HG03439 (cell line): ENCODE measurements around the gene EIF2S3.
A peak's percentile ranks its signal among the peaks of the same experiment; 100 is the strongest.
"Not testable (repeated sequence)": the region's sequence is repeated elsewhere in the genome, so short reads cannot be mapped to it uniquely, and the experiment has no call there.

ENCODE experiments used
- ATAC-seq: cut with Tn5 transposase; IDR thresholded peaks from one replicate; pipeline ENCODE4 v1.9.1; 2021; ENCODE audit warnings: mild to moderate bottlenecking, moderate library complexity; ENCODE audit not compliant: unreplicated experiment

The EIF2S3 gene

DNA sequence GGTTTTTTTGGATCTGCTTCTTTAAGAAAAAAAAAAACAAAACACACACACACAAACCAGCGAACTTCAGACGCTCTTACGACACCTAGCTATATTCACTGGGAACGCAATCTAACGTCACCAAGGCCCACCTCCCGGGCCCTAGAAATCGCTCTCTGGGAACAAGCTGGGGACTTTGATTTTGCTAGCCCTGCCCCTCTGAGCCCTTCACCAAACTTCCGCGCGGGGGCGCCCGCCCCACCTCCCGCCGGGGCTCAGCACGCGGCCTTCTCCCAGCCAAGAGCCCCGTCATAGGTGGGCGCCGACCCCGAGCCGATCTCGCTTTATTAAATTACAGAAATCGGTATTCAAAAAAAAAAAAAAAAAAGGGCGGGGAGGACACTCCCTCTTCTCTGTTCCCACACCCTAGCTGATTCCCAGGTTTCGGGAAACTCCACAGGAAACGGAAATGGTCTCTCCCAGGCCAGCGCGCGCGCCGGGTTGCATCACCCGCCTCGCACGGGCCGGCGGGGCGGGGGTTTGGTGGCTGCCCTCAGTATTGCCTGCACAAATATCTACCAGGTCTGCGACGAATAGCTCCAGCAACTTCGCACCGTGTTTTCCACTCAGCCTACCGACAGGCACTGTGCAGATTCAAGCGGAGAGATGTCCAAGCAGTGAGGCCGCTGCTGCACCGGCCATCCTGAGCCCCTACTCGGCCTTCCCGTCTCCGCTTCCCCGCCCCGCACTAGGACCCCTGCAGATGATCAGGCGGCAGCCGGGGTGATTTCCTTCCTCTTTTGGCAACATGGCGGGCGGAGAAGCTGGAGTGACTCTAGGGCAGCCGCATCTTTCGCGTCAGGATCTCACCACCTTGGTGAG is at the start of gene EIF2S3:
TSS of gene EIF2S3 (plus strand) at position 775 of the 861 bp plus-strand sequence. CDS start at position 788, 13 bp downstream.
- ATAC-seq, result peak; percentile 89

GRCh38 chrX:24005028-24005427 is 49.7 kb upstream of the EIF2S3 start:
- ATAC-seq, result no peak

- ATAC-seq, result no peak
These were observed 48.9 kb upstream of the EIF2S3 start for GRCh38 chrX:24005867-24006266.

- no peak for ATAC-seq
These were observed 42.5 kb upstream of the EIF2S3 start for GRCh38 chrX:24012266-24012665.

DNA sequence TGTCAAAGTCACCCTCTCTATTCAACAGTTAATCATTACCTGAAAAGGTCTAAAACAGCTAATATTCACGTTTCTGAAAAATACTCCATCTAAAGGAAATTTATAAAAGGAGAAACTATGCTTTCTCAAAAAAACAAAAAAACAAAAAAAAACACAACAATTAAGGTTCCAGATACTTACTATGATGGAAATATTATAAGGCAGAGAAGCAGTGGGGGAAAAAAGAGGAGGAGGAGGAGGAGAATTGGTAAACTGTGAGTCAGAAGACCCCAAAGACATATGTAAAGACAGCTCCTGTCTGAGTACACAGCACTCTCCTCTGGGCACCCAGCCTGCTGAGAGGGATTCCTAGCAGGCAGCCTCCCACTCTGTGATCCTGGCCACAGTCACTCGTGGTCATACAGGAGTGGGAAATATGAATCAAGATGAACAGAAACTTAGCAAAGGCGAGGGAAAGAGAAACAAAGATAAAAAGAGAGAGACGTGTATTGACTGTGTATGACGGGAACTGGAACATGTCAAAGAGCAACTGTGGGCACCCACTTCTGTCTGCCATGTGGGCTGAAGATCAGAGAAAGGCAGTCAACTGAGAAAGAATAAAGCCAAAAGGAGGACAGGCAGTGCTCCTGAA is 40.3 kb upstream of the EIF2S3 start:
- ATAC-seq, result peak; percentile 74

DNA sequence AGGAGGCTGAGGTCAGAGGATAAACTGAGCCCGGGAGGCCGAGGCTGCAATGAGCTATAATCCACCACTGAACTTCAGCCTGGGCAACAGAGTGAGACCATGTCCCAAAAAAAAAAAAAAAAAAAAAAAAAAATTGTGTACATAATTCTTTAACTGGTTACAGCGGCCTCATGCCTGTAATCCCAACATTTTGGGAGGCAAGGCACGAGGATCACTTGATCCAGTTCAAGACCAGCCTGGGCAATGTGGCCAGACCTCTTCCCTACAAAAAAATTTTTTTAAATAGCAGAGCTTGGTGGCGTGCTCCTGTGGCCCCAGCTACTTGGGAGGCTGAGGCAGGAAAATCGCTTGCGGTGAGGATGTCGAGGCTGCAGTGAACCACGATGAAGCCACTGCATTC is 37.1 kb upstream of the EIF2S3 start:
- ATAC-seq, result no peak

- no peak for ATAC-seq
These were observed 35.9 kb upstream of the EIF2S3 start for GRCh38 chrX:24018809-24019208.

GRCh38 chrX:24019448-24019847 is 35.3 kb upstream of the EIF2S3 start:
- no peak for ATAC-seq

GRCh38 chrX:24020306-24020876 is 34.4 kb upstream of the EIF2S3 start:
- no peak for ATAC-seq

DNA sequence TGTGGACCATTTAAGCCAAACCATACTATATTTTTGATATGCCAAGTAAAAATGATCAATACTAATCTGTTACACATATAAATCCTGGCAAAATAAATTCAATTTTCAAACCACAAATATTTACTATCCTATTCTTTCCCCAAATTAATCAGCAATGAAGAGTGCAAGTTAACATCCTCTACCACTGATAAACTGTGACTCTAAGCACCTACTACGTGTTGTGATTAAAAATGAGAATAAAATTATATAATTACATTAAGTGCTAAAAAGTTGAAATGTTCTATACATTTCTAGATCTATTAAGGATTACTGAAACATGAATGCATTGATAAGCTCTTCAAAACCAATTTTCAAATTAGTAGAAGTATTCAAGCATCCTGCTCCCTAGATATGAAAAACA is 31.2 kb upstream of the EIF2S3 start:
- ATAC-seq, result no peak

GRCh38 chrX:24023972-24024669 is 30.6 kb upstream of the EIF2S3 start:
- no peak for ATAC-seq

DNA sequence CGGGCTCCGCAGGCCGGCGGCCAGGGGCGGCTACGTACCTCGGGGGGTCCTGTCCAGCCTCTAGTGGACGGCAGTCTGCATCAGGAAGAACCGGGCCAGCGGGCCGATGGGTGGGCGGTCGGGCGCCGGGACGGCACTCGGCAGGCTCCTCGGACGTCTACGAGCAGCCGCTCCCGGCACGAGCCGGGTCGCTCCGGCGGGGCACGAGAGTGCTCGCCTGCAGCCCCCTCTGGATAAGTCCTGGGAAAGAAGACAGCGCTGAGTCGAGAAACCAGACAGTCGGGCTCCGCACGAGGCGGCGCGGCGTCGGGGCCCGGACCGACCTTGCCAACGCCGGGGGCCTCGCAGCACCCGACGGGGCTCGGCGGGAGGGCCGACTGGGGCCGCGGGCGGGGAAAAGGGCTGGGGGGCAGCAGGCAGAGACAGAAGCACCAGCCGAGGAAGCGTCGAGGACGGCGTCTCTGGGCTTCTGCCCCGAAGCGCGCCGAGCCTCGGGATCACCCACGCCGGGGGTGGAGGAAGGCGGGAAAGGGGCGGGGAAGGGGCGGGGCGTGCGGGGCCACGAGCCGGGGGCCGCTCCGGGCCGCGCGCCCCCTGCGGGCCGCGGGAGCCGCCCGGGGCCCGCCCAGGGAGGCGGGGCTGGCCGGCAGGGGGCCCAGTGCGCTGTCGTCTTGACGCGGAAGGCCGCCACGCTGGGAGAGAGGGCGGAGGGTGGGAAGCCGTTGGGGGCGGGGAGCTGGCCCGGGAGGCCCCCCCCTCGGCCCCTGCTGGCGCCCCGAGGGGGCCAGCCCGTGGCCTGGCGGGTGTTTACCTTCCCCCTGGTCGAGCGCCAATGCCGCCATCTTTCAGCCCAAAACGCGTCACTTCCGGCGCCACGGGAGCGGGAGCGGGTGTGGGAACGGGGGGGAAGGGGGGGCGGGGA is 29.7 kb upstream of the EIF2S3 start:
- ATAC-seq, result peak; percentile 84

GRCh38 chrX:24025741-24026403 is 28.9 kb upstream of the EIF2S3 start:
- peak; percentile 33 for ATAC-seq

GRCh38 chrX:24026432-24026831 is 28.3 kb upstream of the EIF2S3 start:
- ATAC-seq, result no peak

- ATAC-seq, result no peak
These were observed 27.7 kb upstream of the EIF2S3 start, which contains the start of gene KLHL15 for GRCh38 chrX:24027086-24027485. Gene KLHL15, minus strand, starts transcription at chrX:24027186. Its CDS starts 20,493 bp downstream, at chrX:24006693.

- ATAC-seq, result no peak
These were observed 26.8 kb upstream of the EIF2S3 start for GRCh38 chrX:24027985-24028384.

GRCh38 chrX:24030597-24030996 is 24.2 kb upstream of the EIF2S3 start:
- ATAC-seq, result no peak

DNA sequence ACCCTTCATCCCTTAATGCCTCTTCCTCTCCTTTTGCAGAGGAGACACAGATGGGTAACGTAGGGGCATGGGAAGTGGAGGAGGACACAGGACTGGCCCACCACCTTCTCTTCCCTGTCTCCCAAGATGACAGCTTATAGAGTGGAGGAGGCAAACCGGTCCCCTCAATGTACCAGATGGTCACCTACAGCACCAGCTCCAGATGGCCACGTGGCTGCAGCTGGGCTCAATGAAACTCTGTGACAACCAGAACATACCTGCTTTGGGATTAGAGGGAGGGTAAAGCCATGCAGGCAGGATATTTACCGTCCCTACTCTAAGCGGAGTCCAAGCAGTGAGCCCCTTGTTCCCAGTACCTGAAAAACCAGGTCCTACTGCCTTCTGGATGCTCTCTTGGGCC is 20.3 kb upstream of the EIF2S3 start:
- ATAC-seq, result no peak

GRCh38 chrX:24037729-24038128 is 17.0 kb upstream of the EIF2S3 start:
- no peak for ATAC-seq

- not testable (repeated sequence) for ATAC-seq
These were observed 8.7 kb upstream of the EIF2S3 start for GRCh38 chrX:24046060-24046459.
